Smooth muscle cell (in vitro differentiated cells): ENCODE data around the gene AP3M1. TPM values are rescaled to one million over a fixed set of nuclear protein-coding genes. Genes with fewer than 3 reads are reported as not detected.

Experiments used
- DNase-seq: peaks from one replicate; lab custom pipeline; 2025; ENCODE audit not compliant: unreplicated experiment; lab: John Stamatoyannopoulos, UW
- H2AFZ ChIP-seq: fragments of 200-600 bp; sonication (generic); 2 replicates; pipeline ENCODE4 v1.6.0; 2016; ENCODE audit warnings: antibody characterized with exemption, low read depth, mild to moderate bottlenecking
- H3F3A ChIP-seq: fragments of 200-600 bp; sonication (generic); 2 replicates; pipeline ENCODE4 v1.6.0; 2017; ENCODE audit warnings: antibody characterized with exemption, low read depth
- H3K27ac ChIP-seq: fragments of 200-600 bp; sonication (generic); 2 replicates; pipeline ENCODE4 v1.5.1; 2016; ENCODE audit warnings: low read depth, mild to moderate bottlenecking
- H3K27me3 ChIP-seq: fragments of 200-600 bp; sonication (generic); 2 replicates; pipeline ENCODE4 v1.6.1; 2016; ENCODE audit warnings: low read depth, mild to moderate bottlenecking
- H3K36me3 ChIP-seq: fragments of 200-600 bp; sonication (generic); 2 replicates; pipeline ENCODE4 v1.5.1; 2016; ENCODE audit warnings: low read depth
- H3K4me1 ChIP-seq: fragments of 200-600 bp; sonication (generic); 2 replicates; pipeline ENCODE4 v1.5.1; 2016; ENCODE audit warnings: low read depth
- H3K4me2 ChIP-seq: fragments of 200-600 bp; sonication (generic); 2 replicates; pipeline ENCODE4 v1.6.0; 2016; ENCODE audit warnings: mild to moderate bottlenecking
- H3K4me3 ChIP-seq: fragments of 200-600 bp; sonication (generic); 2 replicates; pipeline ENCODE4 v1.5.1; 2016; ENCODE audit warnings: mild to moderate bottlenecking
- H3K79me2 ChIP-seq: fragments of 200-600 bp; sonication (generic); 2 replicates; pipeline ENCODE4 v1.6.0; 2016; ENCODE audit warnings: low read depth, mild to moderate bottlenecking
- H3K9ac ChIP-seq: fragments of 200-600 bp; sonication (generic); 2 replicates; pipeline ENCODE4 v1.6.0; 2016; ENCODE audit warnings: low read depth
- H3K9me3 ChIP-seq: fragments of 200-600 bp; sonication (generic); replicated peaks from 2 replicates; pipeline ENCODE4 v1.5.1; 2016; ENCODE audit warnings: low read depth
- H4K20me1 ChIP-seq: fragments of 200-600 bp; sonication (generic); 2 replicates; pipeline ENCODE4 v1.6.0; 2016; ENCODE audit warnings: low read depth
- WGBS: methylation state at CpG from one replicate; pipeline ENCODE4 v1.1.7; 2016; ENCODE audit warnings: low lambda C conversion rate; 5-methylcytosine and 5-hydroxymethylcytosine counted together
- polyA plus RNA-seq: library from polyadenylated mRNA; unstranded; fragments of >200 nt; fragmentation: Nextera tagmentation; extraction: Ambion mirVana; gene quantifications from 2 replicates; pipeline ENCODE4 v1.2.1, GENCODE V29; 2016
- total RNA-seq: library from RNA; depleted of rRNA; stranded (reverse); fragments of >200 nt; gene quantifications from 2 replicates; pipeline ENCODE4 v1.2.3, GENCODE V29; 2014
- TF ChIP-seq, protein P1 (sequence below): fragments of 200-600 bp; sonication (generic); IDR thresholded peaks from 2 replicates; pipeline ENCODE4 v1.5.1; 2017; ENCODE audit warnings: borderline replicate concordance, mild to moderate bottlenecking, antibody characterized with exemption; ENCODE audit not compliant: insufficient read depth, poor library complexity, severe bottlenecking

AP3M1 gene
- total and polyA plus RNA-seq, 2 experiments from 2014 or later, result 18.3 to 29.3 TPM

DNA sequence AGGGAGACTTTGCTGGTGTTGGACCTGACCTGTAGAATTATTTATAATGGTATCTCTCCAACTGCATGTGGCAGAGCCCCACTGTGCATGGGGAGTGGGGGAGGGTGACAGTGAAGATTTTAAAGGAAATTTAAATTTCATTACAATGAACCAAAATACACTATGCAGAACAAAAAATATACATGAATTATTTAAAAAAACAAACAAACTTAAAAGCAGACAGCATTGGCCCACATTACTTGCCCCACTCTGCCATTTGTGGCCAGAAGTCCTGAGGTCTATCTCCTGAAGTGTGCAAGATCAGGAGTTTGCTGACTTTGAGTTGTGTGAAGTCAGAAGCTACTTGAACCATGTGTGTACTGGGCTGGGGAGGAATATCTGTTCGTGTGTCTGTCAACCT is 40.5 kb downstream of the AP3M1 start:
- Histone ChIP-seq H3K9me3 (no peaks in the 10 kb centered on the region), H3K27ac (no peak overlapping the region), H3K79me2 (peaks cover 28% of the 10 kb centered on the region), H3K4me2 (no peak overlapping the region), H3K36me3 (peaks cover 50% of the 10 kb centered on the region), H2AFZ (no peak overlapping the region), H3K4me3 (no peak overlapping the region), H4K20me1 (peaks cover 92% of the 10 kb centered on the region), H3K4me1 (no peaks in the 10 kb centered on the region), H3K9ac (no peak overlapping the region), H3K27me3 (no peaks in the 10 kb centered on the region), H3F3A (peaks cover 24% of the 10 kb centered on the region)
- DNase-seq, result no peak
- TF ChIP-seq, protein P1, sequence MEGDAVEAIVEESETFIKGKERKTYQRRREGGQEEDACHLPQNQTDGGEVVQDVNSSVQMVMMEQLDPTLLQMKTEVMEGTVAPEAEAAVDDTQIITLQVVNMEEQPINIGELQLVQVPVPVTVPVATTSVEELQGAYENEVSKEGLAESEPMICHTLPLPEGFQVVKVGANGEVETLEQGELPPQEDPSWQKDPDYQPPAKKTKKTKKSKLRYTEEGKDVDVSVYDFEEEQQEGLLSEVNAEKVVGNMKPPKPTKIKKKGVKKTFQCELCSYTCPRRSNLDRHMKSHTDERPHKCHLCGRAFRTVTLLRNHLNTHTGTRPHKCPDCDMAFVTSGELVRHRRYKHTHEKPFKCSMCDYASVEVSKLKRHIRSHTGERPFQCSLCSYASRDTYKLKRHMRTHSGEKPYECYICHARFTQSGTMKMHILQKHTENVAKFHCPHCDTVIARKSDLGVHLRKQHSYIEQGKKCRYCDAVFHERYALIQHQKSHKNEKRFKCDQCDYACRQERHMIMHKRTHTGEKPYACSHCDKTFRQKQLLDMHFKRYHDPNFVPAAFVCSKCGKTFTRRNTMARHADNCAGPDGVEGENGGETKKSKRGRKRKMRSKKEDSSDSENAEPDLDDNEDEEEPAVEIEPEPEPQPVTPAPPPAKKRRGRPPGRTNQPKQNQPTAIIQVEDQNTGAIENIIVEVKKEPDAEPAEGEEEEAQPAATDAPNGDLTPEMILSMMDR, result no peak
- WGBS, result 89% methylated on average over 1 of the region's 1 CpG

DNA sequence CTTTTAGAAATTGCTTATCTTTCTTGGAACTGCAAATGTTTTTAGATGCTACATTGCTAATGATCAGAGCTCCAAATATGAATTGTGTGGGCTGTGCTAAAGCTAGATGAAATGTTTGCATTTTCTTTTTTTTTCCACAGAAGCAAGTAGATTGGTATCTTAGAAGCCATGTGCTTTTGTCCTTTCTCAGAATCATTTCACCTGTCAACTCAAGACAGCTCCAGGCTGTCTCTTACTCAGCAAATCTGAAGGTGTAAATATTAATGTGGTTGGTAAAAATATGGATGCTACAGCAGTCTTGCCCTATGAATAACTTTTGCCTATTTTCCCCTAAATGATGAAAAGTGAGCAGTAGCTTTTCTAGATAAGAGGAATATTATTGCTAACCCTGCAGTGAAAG is 41.2 kb downstream of the AP3M1 start:
- Histone ChIP-seq H3K9me3 (no peaks in the 10 kb centered on the region), H3K4me3 (no peak overlapping the region), H3K27ac (no peak overlapping the region), H3K4me2 (no peak overlapping the region), H3K36me3 (peaks cover 49% of the 10 kb centered on the region), H4K20me1 (peaks cover 85% of the 10 kb centered on the region), H2AFZ (no peak overlapping the region), H3K79me2 (peaks cover 28% of the 10 kb centered on the region), H3K9ac (no peak overlapping the region), H3K27me3 (no peaks in the 10 kb centered on the region), H3F3A (peaks cover 28% of the 10 kb centered on the region), H3K4me1 (no peaks in the 10 kb centered on the region)
- TF ChIP-seq, protein P1, result no peak
- no peak for DNase-seq

DNA sequence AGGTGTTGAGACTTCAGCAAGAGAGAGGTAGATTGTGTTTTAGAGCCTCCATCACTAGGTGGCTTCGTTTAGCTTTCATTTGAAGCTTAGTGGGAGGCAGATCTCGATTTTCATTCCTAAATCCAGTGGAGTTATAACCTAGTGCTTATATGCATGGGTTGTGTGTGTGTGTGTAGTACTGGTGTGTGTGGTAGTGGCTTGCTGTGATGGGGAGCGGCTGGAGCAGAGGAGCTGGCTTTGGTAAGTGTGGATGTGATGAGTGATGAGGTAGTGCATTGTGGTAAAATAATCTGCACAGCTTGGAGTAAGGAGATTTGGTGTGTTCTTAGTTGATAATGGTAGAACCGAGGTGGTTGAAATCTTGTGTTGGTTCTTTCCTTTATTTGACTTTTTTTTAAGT is 43.2 kb downstream of the AP3M1 start:
- TF ChIP-seq, protein P1, result no peak
- no peak for DNase-seq
- Histone ChIP-seq H3K79me2 (peaks cover 28% of the 10 kb centered on the region), H3K36me3 (peaks cover 54% of the 10 kb centered on the region), H3K4me2 (no peak overlapping the region), H4K20me1 (peaks cover 70% of the 10 kb centered on the region), H3K9me3 (no peaks in the 10 kb centered on the region), H2AFZ (no peak overlapping the region), H3K4me1 (no peaks in the 10 kb centered on the region), H3K27me3 (no peaks in the 10 kb centered on the region), H3K9ac (no peak overlapping the region), H3F3A (peaks cover 34% of the 10 kb centered on the region), H3K4me3 (no peak overlapping the region), H3K27ac (no peak overlapping the region)
- WGBS, result 93% methylated on average over 4 of the region's 4 CpGs

DNA sequence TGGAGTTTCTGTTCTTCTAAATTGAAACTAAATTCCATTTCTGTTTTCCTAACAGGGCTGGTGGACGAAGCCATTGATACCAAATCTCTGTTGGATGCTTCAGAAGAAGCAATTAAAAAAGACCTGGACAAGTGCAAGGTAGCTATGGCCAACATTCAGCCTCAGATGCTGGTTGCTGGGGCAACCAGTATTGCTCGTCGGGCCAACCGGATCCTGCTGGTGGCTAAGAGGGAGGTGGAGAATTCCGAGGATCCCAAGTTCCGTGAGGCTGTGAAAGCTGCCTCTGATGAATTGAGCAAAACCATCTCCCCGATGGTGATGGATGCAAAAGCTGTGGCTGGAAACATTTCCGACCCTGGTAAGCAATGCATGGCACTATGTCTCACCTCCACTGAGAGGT is 45.6 kb downstream of the AP3M1 start:
- Histone ChIP-seq H3K27ac (no peak overlapping the region), H3K9me3 (no peaks in the 10 kb centered on the region), H3K36me3 (peaks cover 55% of the 10 kb centered on the region), H3K9ac (no peak overlapping the region), H2AFZ (no peak overlapping the region), H3K79me2 (peaks cover 7% of the 10 kb centered on the region), H3K4me2 (no peak overlapping the region), H3K4me3 (no peak overlapping the region), H3K27me3 (no peaks in the 10 kb centered on the region), H3F3A (peaks cover 27% of the 10 kb centered on the region), H4K20me1 (peaks cover 53% of the 10 kb centered on the region), H3K4me1 (no peaks in the 10 kb centered on the region)
- WGBS, result 90% methylated on average over 8 of the region's 8 CpGs
- TF ChIP-seq, protein P1, result no peak
- DNase-seq, result no peak
